ENCODE results near the gene ARPC4. TPM values are rescaled to one million over a fixed set of nuclear protein-coding genes. Genes with fewer than 3 reads are reported as not detected.
A peak's percentile ranks its signal among the peaks of the same experiment; 100 is the strongest.

Gene ARPC4
- polyA plus RNA-seq, 1 donor: 166 TPM

GRCh38 chr3:9779721-9780457 is 13.0 kb upstream of the ARPC4 start:
- Histone ChIP-seq H3K4me3 (ENCODE audit: low read length) (no peak overlapping the region), H3K27ac (ENCODE audit: low read length) (peak overlapping the region; percentile 89), H3K36me3 (ENCODE audit: control insufficient read depth, insufficient read depth, low read length) (peaks cover 28% of the 10 kb centered on the region), H3K9me3 (ENCODE audit: control insufficient read depth, low read depth, low read length) (no peaks in the 10 kb centered on the region), H3K4me1 (ENCODE audit: control insufficient read depth, insufficient read depth, low read length) (peaks cover 46% of the 10 kb centered on the region), H3K27me3 (ENCODE audit: control insufficient read depth, insufficient read depth, low read length) (no peaks in the 10 kb centered on the region)
- peak in 1 of 2 donors; percentile 38 for DNase-seq
- no CpG with 5 or more reads among the region's 8 CpGs for WGBS (ENCODE audit: insufficient coverage, low lambda C conversion rate)

- Histone ChIP-seq H3K9me3 (ENCODE audit: control insufficient read depth, low read depth, low read length) (no peaks in the 10 kb centered on the region), H3K36me3 (ENCODE audit: control insufficient read depth, insufficient read depth, low read length) (peaks cover 34% of the 10 kb centered on the region), H3K27me3 (ENCODE audit: control insufficient read depth, insufficient read depth, low read length) (no peaks in the 10 kb centered on the region), H3K4me1 (ENCODE audit: control insufficient read depth, insufficient read depth, low read length) (peaks cover 46% of the 10 kb centered on the region), H3K4me3 (ENCODE audit: low read length) (no peak overlapping the region), H3K27ac (ENCODE audit: low read length) (peak overlapping the region; percentile 89)
- no CpG with 5 or more reads among the region's 10 CpGs for WGBS (ENCODE audit: insufficient coverage, low lambda C conversion rate)
- DNase-seq: peak; percentile 75 to 86
Observed at GRCh38 chr3:9780458-9780812, 12.4 kb upstream of the ARPC4 start.

- no peaks in the 10 kb centered on the region for H3K27me3 ChIP-seq (ENCODE audit: control insufficient read depth, insufficient read depth, low read length)
- H3K4me1 ChIP-seq (ENCODE audit: control insufficient read depth, insufficient read depth, low read length): peaks cover 46% of the 10 kb centered on the region
- H3K27ac ChIP-seq (ENCODE audit: low read length): peak overlapping the region; percentile 89
- peaks cover 37% of the 10 kb centered on the region for H3K36me3 ChIP-seq (ENCODE audit: control insufficient read depth, insufficient read depth, low read length)
- peak in 1 of 2 donors; percentile 61 for DNase-seq
- no CpG with 5 or more reads among the region's 4 CpGs for WGBS (ENCODE audit: insufficient coverage, low lambda C conversion rate)
- H3K4me3 ChIP-seq (ENCODE audit: low read length): no peak overlapping the region
- H3K9me3 ChIP-seq (ENCODE audit: control insufficient read depth, low read depth, low read length): no peaks in the 10 kb centered on the region
Observed at GRCh38 chr3:9780910-9781309, 12.0 kb upstream of the ARPC4 start.

GRCh38 chr3:9781551-9781950 is 11.3 kb upstream of the ARPC4 start:
- DNase-seq: no peak
- Histone ChIP-seq H3K9me3 (ENCODE audit: control insufficient read depth, low read depth, low read length) (no peaks in the 10 kb centered on the region), H3K4me1 (ENCODE audit: control insufficient read depth, insufficient read depth, low read length) (peaks cover 46% of the 10 kb centered on the region), H3K36me3 (ENCODE audit: control insufficient read depth, insufficient read depth, low read length) (peaks cover 43% of the 10 kb centered on the region), H3K4me3 (ENCODE audit: low read length) (no peak overlapping the region), H3K27ac (ENCODE audit: low read length) (peak overlapping the region; percentile 89), H3K27me3 (ENCODE audit: control insufficient read depth, insufficient read depth, low read length) (no peaks in the 10 kb centered on the region)
- no CpG with 5 or more reads among the region's 1 CpG for WGBS (ENCODE audit: insufficient coverage, low lambda C conversion rate)

- DNase-seq: no peak
- Histone ChIP-seq H3K27me3 (ENCODE audit: control insufficient read depth, insufficient read depth, low read length) (no peaks in the 10 kb centered on the region), H3K9me3 (ENCODE audit: control insufficient read depth, low read depth, low read length) (no peaks in the 10 kb centered on the region), H3K27ac (ENCODE audit: low read length) (no peak overlapping the region), H3K4me3 (ENCODE audit: low read length) (no peak overlapping the region), H3K4me1 (ENCODE audit: control insufficient read depth, insufficient read depth, low read length) (peaks cover 46% of the 10 kb centered on the region), H3K36me3 (ENCODE audit: control insufficient read depth, insufficient read depth, low read length) (peaks cover 46% of the 10 kb centered on the region)
- no CpG with 5 or more reads among the region's 3 CpGs for WGBS (ENCODE audit: insufficient coverage, low lambda C conversion rate)
Observed at GRCh38 chr3:9781978-9782603, 10.8 kb upstream of the ARPC4 start.

GRCh38 chr3:9782770-9783169 is 10.1 kb upstream of the ARPC4 start:
- Histone ChIP-seq H3K27me3 (ENCODE audit: control insufficient read depth, insufficient read depth, low read length) (no peaks in the 10 kb centered on the region), H3K4me3 (ENCODE audit: low read length) (no peak overlapping the region), H3K36me3 (ENCODE audit: control insufficient read depth, insufficient read depth, low read length) (peaks cover 50% of the 10 kb centered on the region), H3K27ac (ENCODE audit: low read length) (no peak overlapping the region), H3K4me1 (ENCODE audit: control insufficient read depth, insufficient read depth, low read length) (peaks cover 40% of the 10 kb centered on the region), H3K9me3 (ENCODE audit: control insufficient read depth, low read depth, low read length) (no peaks in the 10 kb centered on the region)
- no peak for DNase-seq
- WGBS (ENCODE audit: insufficient coverage, low lambda C conversion rate): no CpG with 5 or more reads among the region's 3 CpGs

- Histone ChIP-seq H3K36me3 (ENCODE audit: control insufficient read depth, insufficient read depth, low read length) (peaks cover 51% of the 10 kb centered on the region), H3K4me3 (ENCODE audit: low read length) (no peak overlapping the region), H3K4me1 (ENCODE audit: control insufficient read depth, insufficient read depth, low read length) (peaks cover 29% of the 10 kb centered on the region), H3K9me3 (ENCODE audit: control insufficient read depth, low read depth, low read length) (no peaks in the 10 kb centered on the region), H3K27ac (ENCODE audit: low read length) (no peak overlapping the region), H3K27me3 (ENCODE audit: control insufficient read depth, insufficient read depth, low read length) (no peaks in the 10 kb centered on the region)
- WGBS (ENCODE audit: insufficient coverage, low lambda C conversion rate): no CpG with 5 or more reads among the region's 14 CpGs
- no peak for DNase-seq
Observed at GRCh38 chr3:9783954-9784353, 8.9 kb upstream of the ARPC4 start.

- Histone ChIP-seq H3K4me1 (ENCODE audit: control insufficient read depth, insufficient read depth, low read length) (peaks cover 20% of the 10 kb centered on the region), H3K36me3 (ENCODE audit: control insufficient read depth, insufficient read depth, low read length) (peaks cover 59% of the 10 kb centered on the region), H3K27ac (ENCODE audit: low read length) (no peak overlapping the region), H3K4me3 (ENCODE audit: low read length) (no peak overlapping the region), H3K9me3 (ENCODE audit: control insufficient read depth, low read depth, low read length) (no peaks in the 10 kb centered on the region), H3K27me3 (ENCODE audit: control insufficient read depth, insufficient read depth, low read length) (no peaks in the 10 kb centered on the region)
- no peak for DNase-seq
- no CpG with 5 or more reads among the region's 4 CpGs for WGBS (ENCODE audit: insufficient coverage, low lambda C conversion rate)
Observed at GRCh38 chr3:9784965-9785364, 7.9 kb upstream of the ARPC4 start.

GRCh38 chr3:9785602-9786001 is 7.3 kb upstream of the ARPC4 start:
- Histone ChIP-seq H3K36me3 (ENCODE audit: control insufficient read depth, insufficient read depth, low read length) (peaks cover 57% of the 10 kb centered on the region), H3K4me1 (ENCODE audit: control insufficient read depth, insufficient read depth, low read length) (peaks cover 14% of the 10 kb centered on the region), H3K4me3 (ENCODE audit: low read length) (no peak overlapping the region), H3K27me3 (ENCODE audit: control insufficient read depth, insufficient read depth, low read length) (no peaks in the 10 kb centered on the region), H3K27ac (ENCODE audit: low read length) (no peak overlapping the region), H3K9me3 (ENCODE audit: control insufficient read depth, low read depth, low read length) (no peaks in the 10 kb centered on the region)
- no peak for DNase-seq
- WGBS (ENCODE audit: insufficient coverage, low lambda C conversion rate): 90% methylated on average over 2 of the region's 7 CpGs

- Histone ChIP-seq H3K4me3 (ENCODE audit: low read length) (no peak overlapping the region), H3K27me3 (ENCODE audit: control insufficient read depth, insufficient read depth, low read length) (no peaks in the 10 kb centered on the region), H3K36me3 (ENCODE audit: control insufficient read depth, insufficient read depth, low read length) (peaks cover 61% of the 10 kb centered on the region), H3K9me3 (ENCODE audit: control insufficient read depth, low read depth, low read length) (no peaks in the 10 kb centered on the region), H3K27ac (ENCODE audit: low read length) (no peak overlapping the region), H3K4me1 (ENCODE audit: control insufficient read depth, insufficient read depth, low read length) (peaks cover 8% of the 10 kb centered on the region)
- no CpG with 5 or more reads among the region's 7 CpGs for WGBS (ENCODE audit: insufficient coverage, low lambda C conversion rate)
- DNase-seq: no peak
Observed at GRCh38 chr3:9786209-9786739, 6.6 kb upstream of the ARPC4 start.
